KBM-7 (cell line): ENCODE results near the gene F5.

Experiments
- DNase-seq: peaks from one replicate; pipeline ENCODE4 v3.0.0-alpha.2; 2015
- in situ Hi-C: fragments of 300-500 bp; cut with MboI; formaldehyde crosslinking; loops from 2 replicates; pipeline ENCODE4 v1.14.3; 2020; ENCODE audit warnings: low sequenced_read_pairs, low pct_unique_long_range_greater_than_20kb, mixed read lengths

Gene F5

DNA sequence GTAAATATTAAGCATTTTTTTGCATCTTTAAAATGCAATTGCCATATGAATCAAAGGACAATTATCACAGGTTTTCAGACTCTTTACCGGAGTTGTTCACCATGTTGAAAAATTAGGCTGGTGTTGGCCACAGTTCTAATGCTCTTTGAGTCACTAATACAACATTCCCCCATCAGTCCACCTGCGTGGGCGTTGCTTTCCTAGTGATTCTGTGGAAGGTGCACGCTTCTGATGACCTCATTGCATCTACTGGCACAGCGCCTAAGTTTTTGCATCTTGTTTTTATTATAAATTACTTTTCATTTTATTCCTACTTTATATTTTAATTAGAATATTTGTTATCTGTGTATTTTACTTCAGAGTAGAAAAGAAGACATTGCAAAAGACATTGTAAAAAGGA lies 4.7 kb upstream of the F5 start:
- no peak for DNase-seq
- in situ Hi-C loops, result no loop called here

DNA sequence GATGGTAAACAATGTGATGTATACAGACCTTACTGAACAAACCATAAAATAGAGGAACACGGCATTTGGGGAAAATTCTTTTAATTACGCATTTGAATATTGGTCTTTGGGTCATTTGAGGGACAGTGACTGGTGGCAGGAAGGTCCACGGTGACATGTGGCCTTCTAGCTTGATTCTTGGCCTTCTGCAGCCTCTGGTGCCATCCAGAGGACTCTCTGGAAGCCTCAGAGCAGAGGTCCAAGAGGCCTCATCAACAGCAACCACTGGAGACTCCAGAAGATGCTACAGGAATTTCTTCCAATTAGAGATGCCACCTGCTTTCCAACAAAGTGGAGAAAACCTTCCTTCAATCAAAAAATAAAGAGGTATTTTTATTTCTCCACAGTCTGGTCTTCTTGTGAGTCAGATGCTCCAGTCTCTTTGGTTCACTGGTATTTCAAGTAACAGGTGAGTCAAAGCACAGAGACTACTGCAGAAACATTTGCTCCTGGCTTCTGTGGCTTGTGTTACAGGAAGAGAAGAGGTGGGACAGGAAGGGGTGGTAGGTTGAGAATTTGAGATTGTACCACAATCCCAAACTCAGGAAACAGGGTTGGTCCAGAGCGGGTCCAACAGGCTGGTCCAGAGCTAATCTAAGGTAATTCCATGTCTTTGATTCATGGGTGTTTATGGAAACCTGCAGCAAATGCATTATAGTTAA lies 2.7 kb upstream of the F5 start:
- no peak for DNase-seq
- in situ Hi-C loops, result no loop called here

DNA sequence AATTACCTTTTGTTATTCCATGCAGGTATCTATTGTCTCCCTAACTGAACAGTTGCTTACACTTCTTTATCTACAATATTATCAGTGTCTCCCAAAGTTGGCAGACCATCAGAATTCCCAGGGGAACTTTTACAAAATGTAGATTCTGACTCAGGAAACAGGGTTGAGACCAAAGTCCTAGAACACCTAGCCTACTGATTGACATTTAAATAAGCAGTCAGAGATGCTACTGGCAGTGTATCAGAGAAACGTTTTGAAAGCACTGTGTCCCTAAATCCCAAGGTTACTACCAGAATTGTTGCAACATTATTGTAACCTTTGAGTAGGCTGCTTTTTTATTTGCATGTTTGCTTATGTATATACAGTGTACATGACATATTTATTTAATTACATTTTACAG lies 1.8 kb upstream of the F5 start:
- DNase-seq, result no peak
- in situ Hi-C loops, result no loop called here

DNA sequence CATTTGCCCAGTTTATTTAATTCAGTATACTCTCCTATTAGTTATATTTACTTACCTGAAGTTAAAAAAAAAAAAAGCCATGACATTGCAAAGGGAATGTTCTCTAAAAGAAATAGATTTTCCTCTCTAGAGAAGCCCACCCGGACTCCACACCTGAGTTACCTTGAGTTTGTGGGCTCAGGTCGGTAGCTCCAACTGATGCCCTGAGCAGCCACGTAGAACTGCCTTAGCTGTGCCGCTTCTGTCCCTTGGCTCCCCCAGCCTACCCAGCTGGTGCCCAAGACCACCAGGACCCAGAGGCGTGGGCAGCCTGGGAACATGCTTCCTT lies 250 bp downstream of the F5 start:
- no peak for DNase-seq
- in situ Hi-C loops, result no loop called here

DNA sequence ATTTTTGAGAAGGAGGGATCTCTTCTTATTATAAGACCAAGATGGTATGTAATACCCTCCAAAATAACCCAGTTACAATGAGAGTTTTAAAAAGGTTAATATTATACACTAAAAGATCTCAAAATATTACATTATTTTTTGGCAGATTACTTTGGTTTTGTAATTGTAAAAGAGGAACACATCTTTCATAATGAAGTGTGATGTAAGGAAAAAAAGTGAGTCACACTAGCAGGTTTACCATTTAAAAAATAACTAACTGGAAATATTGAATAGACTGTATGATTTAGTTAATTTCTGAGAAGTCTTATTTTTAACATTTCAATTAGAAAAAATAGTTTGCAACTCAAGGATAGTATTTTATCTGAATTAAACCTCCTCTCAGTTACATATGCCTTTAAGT lies 1.1 kb downstream of the F5 start:
- DNase-seq, result no peak
- in situ Hi-C loops, result no loop called here

DNA sequence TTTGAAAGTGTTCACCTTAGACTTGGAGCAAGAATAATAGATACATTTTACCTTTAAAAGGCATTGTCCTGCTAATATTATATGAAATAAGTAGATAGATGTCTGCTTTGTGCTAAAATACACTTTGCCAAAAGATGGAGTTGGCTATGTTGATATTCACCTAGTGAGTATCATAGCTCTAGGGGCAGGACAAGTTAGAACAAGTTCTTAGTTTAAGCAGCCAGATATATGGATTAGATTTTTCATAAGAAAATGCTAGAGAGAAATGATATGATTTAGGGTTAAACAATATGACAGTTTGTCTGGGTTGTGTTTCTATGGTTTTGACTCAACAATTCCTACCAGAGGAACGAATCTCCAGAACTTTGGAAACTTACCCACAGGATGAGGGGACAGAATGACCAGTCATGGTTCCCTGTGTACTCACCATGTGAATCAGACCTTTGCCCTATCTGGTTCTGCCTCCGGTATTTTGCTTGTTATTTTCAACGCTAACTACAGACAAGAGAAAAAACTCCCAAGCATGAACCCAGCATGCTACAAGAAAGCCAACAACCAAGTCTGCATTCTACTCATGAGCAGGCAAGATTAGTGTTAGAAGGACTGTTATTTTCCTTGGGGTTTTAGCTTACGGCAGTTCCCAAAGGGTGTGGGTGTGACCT lies 1.7 kb downstream of the F5 start:
- in situ Hi-C loops, result no loop called here
- no peak for DNase-seq

DNA sequence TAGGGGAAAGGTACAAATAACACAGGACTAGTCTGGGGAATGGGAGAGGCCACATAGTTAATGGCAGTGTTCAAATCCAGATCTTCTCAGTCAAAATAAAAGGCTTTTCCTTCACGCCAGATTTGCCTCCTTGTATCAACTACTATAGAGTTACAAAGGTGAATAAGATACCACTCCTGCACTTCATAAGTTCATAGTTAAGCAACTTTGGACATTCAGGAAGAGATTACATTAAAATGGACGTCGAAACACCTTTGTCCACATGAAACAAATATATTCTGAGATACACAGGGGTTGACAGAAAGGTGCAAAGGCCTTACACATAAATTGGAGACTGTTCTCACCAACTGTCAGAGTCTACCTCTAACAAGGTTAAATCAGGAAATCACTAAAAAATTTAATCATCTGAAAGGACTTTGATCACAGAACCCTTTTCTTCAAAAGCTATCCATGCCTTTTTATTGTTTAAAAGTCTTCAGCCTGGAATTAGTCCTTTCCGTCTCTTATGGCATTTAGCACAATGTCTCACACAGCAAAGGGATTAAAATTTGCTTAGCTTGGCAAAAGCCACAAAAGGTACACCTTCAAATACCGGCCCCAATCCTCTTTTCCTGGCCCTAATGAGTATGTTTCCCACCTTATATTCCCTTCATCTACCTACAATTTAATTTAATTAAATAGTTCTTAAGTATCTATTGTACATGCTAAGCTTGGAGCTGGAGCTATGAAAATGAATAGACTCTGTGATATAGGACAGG lies 8.1 kb downstream of the F5 start:
- in situ Hi-C loops, result no loop called here
- DNase-seq, result no peak

DNA sequence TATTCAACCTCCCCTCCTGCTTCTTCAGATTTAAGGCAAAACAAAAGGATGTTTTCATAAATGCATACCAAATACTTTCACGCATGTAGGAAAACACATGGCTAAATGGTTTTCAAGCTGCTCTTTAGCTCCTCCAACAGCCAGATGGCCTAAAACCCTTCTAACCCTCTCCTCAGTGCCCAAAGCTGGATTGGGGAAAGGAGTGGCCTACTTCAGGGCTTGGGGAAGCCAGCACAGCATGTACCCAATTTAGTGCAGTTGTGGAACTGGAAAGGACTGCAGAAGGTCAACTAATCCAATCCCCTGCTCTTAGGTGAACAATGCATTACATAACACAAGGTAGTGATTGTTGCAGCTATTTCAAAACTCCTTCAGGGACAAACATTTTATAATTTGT lies 9.3 kb downstream of the F5 start:
- DNase-seq, result no peak
- in situ Hi-C loops, result no loop called here

DNA sequence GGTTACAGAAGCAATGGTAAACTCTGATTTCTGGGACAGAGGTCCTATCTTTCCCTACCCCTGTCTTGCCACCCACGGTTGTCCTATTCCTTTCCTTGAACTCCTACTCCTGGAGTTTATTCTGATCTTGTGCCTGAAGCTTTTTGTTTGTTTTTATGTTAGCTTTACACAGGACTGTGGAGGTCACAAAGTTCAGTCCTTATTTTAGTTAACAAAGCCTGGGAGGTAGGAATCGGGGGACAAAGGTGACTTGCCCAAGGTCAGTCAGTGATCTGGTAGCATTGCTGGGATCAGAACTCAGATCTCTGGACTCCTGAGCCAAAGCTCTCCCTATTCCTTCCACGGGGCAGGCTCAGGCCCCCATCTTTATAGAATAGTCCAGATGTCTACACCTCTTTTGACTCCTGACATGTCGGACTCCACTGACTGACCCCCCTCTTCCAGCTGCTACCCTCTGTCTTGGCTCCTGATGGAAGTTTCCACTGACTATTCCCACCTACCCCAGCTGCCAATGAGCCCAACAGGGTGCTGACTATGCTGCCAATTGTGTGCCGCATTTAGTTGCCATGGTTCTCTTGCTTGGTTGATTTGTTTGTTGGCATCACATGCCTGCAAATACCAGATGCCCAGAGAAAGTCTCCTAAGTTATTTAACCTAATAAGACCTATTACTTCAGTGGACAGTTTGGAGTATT lies 9.9 kb downstream of the F5 start:
- in situ Hi-C loops, result no loop called here

DNA sequence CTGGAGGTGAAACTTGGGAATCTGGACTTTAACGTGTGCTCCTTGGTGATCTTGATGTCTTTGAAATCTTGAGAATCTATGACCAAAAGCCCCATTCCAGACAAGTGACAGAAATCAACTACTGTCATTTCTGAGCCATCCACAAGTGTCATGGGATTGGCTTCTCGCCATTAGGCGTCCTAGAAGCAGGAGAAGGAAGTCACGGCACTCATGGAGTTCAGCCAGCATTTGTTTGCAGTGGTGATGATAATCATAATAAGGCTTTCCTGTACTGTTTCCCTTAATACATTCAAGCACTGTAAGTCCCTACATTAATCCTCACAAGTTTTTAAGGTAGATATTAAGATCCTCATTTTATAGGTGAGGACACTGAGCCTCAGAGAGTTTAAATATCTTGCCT lies 11.9 kb downstream of the F5 start:
- in situ Hi-C loops, result no loop called here
- DNase-seq, result no peak

More for the DNA sequence above, 9.9 kb downstream of the F5 start:
- DNase-seq, result no peak

DNA sequence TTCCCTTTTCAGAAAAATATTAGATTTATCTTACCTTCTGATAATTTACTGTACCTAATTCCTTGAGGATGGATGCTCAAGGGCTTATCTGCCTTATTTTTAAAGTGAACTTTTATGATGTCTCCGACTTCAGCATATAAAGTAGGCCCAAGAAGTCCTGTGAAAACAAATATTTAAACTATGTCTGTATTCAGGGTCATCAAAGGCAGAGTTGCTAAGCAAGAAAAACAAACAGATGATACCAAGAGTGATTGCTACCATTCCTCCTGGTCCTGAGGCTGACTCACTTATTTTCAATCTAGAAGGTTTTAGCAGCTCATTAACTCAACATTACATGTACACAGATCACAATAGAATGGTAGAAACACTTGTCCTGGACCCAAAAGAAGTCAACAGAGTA lies 14.1 kb downstream of the F5 start:
- no peak for DNase-seq
- in situ Hi-C loops, result no loop called here

DNA sequence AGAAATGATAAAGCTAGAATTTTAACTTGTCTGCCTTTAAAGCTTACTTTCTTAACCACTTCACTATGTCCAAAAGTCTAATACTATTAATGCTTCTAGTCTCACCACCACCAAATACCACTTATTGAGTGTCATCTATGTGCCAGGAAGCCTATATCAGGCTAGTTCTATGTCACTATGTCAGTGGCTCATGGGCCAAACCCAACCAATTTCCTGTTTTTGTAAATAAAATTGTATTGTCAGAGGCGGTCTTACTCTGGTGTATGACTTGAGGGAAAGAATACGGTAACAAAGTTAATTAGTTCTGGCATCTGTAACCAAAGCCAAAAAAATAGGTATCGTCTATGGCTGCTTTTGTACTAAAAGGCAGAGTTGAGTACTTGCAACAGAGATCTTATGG lies 14.8 kb downstream of the F5 start:
- DNase-seq, result no peak
- in situ Hi-C loops, result no loop called here

DNA sequence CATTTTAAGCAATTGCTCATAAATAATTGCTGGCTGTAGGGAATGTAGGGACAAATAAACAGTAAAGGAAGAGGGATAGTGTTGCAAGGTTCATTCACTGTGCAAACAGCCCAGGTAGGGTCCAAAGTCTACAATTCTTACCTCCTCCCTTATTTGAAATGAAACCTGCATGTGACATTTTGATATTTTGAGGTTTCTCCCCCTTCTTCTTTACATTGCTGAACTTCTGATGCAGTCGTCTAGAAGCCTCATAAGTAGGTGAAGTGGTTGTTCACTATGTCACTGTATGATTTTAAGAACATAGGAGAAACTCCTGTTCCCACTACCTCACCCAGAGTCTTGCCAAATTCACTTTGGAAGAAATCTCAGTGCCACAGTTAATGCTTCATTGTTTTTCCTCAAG lies 16.1 kb downstream of the F5 start:
- no peak for DNase-seq
- in situ Hi-C loops, result no loop called here

DNA sequence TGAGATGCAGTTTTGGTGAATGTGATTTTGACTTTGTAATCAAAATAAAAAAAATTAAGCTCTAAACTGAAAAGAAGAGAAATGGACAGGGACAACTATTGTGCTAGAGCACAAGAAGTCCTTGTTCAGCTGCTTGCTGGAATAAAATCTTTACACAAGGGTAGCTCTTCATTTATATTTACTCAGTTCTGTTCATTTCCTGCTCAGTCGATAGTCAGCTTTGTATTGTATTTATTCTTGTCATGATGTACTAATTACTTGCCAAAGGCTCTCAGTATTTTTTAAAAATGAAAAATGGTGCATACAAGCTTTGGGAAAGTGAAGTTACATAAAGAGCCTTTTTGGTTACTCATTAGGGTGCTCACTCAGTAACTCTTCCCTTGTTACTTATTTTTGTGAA lies 17.8 kb downstream of the F5 start:
- DNase-seq, result no peak
- in situ Hi-C loops, result no loop called here

DNA sequence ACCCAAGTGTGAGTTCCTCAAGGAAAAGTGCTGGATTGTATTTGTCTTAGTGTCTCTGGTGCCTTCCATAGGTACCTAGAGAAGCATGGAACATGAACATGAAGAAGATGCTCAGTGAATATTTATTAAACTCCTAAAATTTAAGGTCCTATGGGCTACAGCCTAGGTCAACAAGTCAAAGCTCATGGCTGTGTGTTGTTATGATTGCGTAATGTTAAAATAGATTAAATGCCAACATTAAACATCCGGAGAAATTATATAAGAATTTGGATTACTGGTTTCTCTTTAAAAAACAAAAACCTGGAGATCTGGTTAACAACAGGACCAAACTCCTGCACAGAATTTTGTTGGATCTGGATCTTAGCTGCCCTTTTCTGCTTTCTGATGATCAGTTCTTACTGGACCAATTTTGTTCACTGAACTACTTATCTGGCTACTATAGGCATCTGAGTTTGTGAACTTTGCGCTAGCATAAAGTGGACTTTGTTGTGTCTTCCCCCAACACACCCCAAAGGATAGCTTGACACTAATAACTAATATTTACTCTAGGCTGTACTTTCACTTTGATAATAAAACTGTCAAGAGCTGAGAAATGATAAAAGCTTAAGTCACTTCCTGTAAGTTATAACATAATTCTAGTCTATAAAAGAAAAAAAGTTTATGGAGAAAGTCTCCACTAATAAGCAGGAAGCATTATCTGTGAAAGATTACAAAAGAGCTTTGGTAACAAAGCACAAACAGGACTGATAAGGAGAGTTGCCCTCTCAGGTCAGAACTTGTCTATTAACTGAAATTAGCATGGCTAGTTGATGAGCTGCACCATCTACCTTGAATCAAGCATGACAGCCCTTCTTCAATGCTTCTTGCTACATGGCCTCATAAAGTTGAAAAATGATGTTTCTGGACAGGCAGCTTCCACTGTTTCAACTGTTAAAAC lies 20.7 kb downstream of the F5 start:
- DNase-seq, result no peak
- in situ Hi-C loops, result no loop called here

DNA sequence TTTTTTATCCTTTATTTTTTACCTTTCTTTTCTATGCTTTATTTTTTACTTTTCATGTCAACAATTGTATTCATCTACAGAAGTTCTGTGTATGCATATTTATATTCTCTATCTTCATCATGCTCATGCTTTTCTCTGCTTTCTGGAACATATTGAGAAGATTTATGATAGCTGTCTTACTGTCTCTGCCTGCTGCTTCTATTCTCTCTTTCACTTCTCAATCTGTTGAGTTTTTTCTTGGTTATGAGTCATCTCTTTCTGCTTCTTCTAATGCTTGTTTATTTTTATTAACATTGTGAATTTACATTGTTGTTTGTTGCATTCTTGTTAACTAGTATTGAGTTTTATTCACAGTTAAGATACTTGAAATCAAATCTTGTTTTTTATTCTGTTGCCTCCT lies 22.6 kb downstream of the F5 start:
- in situ Hi-C loops, result no loop called here
- no peak for DNase-seq

DNA sequence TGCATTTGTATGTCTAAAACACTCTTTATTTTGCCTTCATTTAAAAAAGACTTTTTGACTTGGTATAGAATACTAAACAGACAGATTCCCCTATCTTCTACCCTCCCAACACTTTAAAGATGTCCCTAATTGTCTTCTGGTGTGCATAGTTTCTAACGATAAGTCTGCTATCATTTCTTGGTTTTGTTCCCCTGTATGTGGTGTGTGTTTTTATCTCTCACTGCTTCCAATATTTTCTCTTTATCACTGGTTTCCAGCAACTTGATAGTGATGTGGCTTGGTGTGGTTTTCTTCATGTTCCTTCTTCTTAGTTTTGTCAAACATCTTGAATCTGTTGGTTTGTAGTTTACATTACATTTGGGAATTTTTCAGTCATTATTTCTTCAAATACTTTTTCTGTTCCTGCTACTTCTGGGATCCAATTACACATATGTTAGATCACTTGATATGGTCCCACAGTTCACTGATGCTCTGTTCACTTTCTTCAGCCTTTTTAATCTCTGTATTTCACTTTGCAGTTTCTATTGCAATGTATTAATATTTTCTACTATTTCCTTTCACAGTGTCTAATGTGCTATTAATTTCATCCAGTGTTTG lies 23.2 kb downstream of the F5 start:
- in situ Hi-C loops, result no loop called here
- DNase-seq, result no peak

DNA sequence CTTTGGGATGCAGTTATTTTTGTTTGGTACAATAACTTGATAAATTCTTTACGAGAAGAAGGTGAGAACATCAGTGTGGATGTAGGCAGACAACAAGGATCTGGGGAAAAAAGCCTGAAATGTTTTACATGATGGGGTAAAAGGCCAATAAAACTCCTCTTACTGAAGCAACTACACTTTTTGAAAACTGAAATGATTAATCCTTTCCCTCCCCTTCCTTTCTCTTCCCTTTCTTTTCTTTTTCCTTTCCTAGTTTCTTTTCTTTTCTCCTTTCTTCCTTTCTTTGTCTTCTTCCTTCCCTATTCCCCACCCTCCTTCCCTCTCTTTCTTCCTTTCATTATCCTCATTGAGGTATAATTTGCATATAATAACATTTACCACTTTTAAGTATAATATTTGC lies 24.6 kb downstream of the F5 start:
- in situ Hi-C loops, result no loop called here

DNA sequence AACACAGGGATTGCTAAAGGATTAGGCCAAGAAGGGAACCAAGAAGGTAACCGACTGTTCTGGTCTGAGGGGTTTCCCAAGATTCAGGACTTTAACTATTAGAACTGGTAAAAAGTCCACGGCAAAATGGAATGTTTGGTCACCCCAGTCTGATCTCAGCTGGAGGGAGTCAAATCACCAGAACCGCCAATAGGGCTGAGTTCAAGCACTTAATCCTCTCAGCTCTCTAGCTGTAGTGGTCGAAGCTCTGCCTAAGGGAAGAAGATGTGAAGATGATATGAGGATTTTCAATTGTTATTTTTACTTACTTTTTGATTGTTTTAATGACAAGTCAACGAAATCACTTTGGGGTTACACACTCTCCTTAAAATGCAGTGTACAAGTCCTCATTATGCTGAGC lies 29.1 kb downstream of the F5 start:
- no peak for DNase-seq
- in situ Hi-C loops, result no loop called here

More for the DNA sequence above, 24.6 kb downstream of the F5 start:
- no peak for DNase-seq
